HG03575 (cell line): ENCODE data around the gene PLP2.

Source experiments
- ATAC-seq: cut with Tn5 transposase; IDR thresholded peaks from one replicate; pipeline ENCODE4 v1.9.1; 2021; ENCODE audit not compliant: unreplicated experiment, insufficient number of reproducible peaks, low FRiP score; ENCODE audit errors: extremely low read depth

PLP2 gene

DNA sequence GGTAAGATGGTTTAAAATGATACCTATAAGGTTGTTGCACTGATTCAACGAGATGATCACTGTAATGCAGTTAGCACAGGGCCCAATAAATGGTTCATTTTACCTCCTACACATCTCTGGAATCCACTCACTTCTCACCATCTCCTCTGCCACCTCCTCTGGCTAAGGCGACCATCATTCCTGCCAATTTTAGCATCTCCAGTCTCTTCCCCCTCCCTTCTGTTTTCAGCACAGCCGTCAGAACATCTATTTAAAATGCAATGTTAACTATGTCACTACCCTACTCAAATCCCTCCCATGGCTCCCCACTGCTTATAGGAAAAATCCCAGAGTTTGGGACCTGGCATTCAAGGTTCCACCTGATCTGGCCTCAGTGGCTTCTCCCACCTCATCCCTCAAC, 31.8 kb downstream of the PLP2 start:
- no peak for ATAC-seq

DNA sequence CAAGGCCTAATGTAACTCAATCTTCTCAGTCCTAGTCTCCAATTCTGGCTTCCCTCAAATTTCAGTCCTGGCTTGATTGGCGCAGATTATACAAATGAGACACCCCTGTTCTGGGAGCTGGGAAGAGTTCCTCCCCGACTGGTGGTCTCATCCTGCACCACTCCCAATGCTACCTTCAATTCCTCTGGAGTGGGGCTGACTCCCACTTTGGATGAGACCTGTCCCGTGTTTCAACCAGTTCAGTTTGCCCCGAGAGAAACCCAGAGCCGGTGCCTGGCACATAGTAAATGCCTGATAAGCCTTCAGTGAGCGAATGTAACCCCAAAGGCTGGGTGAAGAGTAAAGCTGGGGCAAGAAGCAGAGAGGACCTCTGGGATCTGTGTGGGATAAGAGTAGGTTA, 32.3 kb downstream of the PLP2 start:
- no peak for ATAC-seq

DNA sequence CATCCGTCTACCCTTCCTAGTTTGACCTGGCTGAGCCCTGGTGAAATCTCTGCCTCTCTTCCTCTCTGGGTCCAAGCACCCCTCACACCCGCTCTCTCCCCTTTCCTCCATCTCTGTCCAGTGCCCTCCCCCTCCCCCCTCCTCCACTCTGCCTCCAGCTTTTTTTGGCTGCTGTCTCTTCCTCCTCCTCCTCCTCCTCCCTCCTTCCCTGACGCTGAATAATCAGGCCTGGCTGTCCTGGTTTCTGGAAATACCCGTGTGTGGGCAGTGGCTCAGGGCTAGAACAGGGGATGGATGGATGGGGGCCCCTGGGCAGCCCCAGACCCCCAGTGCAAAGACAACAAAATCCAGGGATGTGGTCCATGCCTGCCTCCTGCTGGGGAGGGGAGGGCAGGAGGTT, 33.0 kb downstream of the PLP2 start:
- no peak for ATAC-seq

DNA sequence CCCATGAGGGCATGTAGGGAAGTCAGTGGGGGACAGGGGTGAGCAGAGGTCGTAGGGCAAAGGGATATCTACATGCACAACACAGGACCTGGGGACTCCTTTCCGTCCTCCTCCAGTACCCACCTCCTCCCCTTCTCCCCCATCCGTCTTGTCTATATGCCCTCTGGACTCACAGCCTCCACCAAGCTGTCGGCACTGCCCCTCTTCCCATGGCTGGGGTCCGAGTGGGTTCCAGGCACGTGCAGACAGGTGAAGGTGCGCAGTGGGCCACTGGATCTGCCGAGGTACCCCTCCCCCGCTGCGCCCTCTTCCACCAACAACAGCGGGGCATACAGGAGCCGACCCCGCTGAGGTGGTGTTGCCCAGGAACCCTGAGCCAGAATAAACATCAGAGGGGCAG, 33.7 kb downstream of the PLP2 start:
- ATAC-seq = no peak

DNA sequence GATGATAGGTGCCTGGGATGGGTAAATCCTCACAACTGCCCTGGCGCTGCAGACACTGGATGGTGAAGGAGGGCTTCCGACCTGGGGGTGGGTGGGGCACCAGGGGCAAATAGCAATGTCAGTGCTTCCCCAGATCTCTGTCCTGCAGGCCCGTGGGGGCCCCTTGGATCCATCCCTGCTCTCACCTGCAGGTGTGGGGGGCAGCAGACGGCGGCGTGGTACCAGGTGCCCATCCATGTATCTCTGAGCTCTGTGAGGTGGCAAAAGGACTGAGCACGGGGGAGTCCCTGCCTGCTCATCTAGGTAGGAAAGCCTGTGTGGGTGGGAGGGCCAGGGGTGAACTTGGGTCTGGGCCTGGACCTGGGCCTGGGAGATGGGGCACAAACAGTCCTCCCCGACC, 34.8 kb downstream of the PLP2 start:
- no peak for ATAC-seq

DNA sequence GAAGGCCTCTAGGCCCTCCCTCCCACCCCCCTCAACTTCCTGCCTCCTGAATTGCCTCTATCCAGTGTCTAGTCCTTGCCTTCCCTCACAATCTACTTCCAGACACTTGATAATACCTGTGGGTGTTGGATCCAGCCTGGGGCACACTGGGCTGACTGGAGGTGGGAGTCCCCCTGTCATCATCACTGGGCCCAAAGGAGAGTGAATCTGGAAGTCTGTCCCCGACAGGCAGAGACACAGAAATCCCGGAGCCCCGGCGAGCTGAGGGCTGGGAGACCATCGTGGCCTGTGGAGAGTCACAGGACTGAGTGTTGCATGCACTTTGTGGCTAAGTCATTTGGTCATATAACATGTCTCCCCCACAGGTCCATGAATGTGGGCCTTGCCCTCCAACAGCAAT, 36.7 kb downstream of the PLP2 start:
- ATAC-seq = no peak

DNA sequence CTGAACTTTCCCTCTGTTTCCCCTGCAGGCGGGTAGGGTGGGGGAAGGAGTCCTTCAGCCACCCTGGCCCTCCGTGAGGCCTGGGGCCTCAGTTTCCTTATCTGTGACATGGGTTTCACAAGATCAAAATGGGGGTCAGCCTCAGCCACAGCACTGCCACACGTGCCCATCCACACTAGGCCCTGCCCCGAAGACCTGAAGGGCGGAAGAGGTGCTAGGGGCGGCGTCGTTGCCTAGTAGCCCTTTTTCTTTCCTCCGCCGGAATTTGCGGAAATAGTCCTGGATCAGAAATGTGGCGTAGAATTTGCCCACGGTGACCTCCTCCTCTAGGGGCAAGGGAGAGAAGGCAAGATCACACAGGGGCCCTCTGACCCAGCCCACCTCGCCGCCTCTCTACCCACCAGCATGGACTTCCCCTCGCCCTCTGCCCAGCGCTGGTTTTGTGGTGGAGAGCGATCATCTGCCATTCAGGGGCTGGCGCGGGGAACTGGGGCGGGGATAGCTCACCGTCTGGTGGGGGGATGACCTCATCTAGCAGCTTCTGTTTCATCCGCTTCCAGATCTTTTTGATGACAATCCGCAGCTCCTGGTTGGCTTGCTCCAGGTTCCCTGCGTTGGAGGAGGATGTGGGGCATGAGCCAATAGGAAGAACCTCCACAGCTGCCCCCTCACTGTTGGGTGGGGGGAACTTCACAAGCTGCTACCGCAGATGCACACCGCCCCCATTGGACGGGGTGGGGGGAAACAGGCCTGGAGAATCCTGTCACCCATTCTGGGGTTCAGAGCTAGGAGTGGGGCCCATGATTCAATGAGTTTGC, 37.9 kb downstream of the PLP2 start:
- no peak for ATAC-seq

DNA sequence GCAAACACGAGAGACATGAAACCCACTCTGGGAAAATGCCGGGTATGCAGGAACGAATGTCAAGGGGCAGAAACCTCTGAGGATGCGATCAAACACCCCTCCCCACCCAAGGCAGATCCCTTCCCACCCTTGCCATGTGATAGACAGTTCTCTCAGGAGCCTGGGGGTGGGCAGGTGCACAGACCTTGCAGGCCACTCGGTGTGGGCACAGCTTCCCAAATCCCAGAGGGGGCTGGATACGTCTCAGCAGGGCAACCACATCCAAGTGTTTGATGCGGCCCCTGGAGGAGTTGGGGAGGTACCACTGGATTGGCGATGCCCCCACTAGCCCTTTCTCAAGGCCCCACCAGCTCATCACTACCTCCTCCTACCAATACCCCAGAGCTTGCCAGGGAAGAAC, 38.7 kb downstream of the PLP2 start:
- no peak for ATAC-seq

DNA sequence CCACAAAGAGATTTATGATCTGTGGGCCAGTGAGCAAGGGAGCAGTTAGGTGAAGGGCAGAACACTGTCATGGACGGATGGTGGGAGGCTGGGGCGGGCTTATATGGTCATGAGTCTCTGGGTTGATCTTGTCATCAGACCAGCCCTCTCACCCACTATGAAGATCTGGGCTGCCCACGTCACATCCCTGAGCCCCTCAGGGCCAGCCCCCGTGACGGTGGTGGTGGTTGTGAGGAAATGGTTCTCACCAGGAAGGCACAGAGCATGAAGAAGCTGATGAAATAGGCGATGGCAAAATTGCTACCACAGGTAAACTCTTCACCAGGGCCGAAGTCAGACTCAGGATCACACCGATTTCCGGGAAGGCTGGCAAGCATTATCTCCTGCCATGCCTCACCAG, 39.4 kb downstream of the PLP2 start:
- no peak for ATAC-seq

DNA sequence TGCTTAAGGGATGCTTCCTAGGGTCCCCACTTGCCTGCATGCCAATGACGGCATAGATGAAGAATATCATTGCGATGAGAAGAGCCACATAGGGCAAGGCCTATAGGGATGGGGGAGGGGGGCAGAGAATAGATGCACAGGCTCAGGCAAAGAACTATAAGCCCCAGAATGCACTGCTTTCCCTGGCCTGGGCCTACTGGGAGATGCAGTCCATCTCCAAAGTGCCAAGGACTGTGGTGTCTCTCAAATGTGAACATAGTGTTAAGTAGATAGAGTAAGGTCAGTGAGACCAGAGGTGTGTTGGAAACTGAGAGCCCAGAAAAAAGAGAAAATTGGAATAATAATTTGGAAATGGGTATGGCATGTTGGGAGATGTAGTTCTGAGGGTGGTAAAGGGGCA, 40.5 kb downstream of the PLP2 start:
- no peak for ATAC-seq

DNA sequence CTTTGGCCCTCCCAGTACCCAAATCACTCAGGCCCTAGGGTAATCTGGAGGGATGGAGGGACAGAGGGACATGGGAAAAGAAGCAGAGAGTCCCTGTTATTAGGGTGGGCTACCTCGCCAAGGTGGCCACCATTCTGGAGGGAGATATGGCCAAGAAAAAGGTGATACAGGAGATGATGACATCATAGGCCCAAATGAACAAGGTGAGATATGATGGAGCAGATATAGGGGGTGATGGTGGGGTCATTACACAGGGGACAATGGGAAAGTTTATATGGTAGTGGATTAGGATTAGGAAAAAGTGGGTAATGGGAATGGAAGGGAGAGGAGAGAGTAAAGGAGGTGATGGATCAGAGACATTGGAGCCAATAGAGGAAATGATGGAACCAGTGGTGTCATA, 41.2 kb downstream of the PLP2 start:
- ATAC-seq = no peak

DNA sequence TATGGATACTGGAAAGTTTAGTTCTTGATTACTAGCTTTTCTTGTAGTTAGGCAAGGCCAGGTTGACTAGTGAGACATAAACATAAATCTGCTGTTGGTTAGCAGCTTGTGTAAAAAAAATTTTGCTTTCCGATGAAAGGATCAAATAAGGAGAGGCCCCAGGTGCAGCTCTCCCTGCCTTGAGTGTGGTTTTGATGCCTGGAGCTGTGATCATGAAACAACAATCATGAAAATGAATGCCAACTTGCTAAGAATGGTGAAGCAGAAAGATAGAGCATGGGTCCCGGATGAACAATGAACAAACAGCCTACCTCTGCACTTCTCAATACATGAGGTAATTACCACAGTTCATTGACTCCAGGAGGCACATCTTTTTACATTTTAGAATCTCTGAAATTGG, 42.7 kb downstream of the PLP2 start:
- ATAC-seq = no peak

DNA sequence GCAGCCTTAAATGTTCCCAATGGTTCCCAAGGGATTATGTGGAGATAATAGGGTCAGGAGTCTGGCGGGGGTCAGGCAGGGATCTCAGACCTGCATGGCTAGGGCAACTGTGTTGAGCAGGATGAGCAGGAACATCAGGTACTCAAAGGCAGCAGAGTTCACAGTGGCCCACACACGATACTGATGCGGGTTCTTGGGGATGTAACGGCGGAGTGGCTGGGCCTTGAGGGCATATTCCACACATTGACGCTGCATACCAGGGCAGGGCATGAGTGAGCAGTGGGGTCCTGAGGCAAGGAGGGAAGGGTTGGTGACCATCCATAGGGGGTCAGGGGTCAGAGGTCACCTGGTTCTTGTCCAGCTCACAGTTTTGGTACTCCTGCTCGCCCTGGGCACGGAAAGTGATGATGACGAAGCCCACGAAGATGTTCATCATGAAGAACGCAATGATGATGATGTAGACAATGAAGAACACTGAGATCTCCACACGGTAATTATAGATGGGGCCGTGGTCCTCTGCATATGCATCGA, 43.4 kb downstream of the PLP2 start:
- no peak for ATAC-seq

DNA sequence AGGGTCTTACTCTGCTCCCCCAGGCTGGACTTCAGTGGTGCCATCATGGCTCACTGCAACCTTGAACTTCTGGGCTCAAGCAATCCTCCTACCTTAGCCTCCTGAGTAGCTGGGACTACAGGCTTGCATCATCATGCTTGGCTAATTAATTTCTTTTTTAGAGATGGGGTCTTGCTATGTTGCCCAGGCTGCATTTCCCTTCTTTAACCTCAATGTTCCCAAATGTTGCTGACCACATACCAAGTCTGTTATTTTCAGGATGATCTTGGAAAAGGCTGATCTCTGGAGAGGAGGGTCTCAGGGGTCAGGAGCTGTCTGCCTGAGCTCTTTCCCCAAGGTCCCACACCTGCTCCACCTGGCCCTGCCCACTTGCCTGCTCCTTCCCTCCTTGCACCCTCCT, 48.4 kb downstream of the PLP2 start:
- no peak for ATAC-seq

DNA sequence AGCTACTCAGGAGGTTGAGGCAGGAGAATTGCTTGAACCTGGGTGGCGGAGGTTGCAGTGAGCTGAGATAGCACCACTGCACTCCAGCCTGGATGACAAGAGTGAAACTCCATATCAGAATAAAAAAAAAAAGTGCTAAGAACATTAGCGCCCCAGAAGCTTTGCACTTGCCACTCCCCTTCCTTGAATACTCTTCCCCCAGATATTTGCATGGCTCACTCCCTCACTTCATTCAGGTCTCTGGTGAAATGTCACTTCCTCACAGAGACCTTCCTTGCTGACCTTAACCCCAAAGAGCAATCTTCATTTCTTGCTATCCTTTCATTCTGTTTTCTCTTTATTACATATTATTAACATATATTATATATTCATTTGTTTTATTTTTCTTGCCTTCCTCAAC, 50.2 kb downstream of the PLP2 start:
- no peak for ATAC-seq
